HUES64 (cell line): ENCODE results near the gene PRDX1.

Experiments
- H3K27ac ChIP-seq: 2 replicates; pipeline ENCODE4 v1.7.0; 2013; ENCODE audit warnings: low read depth, low read length, inconsistent platforms
- H3K27me3 ChIP-seq: 2 replicates; pipeline ENCODE4 v1.6.1; 2013; ENCODE audit warnings: mild to moderate bottlenecking, low read length; ENCODE audit not compliant: insufficient read depth
- H3K36me3 ChIP-seq: 2 replicates; pipeline ENCODE4 v1.6.1; 2013; ENCODE audit warnings: mild to moderate bottlenecking, low read length; ENCODE audit not compliant: insufficient read depth
- H3K4me1 ChIP-seq: 2 replicates; pipeline ENCODE4 v1.6.1; 2013; ENCODE audit warnings: mild to moderate bottlenecking, low read length, moderate library complexity; ENCODE audit not compliant: insufficient read depth
- H3K4me3 ChIP-seq: 2 replicates; pipeline ENCODE4 v1.5.1; 2013; ENCODE audit warnings: mild to moderate bottlenecking, low read length, moderate library complexity
- H3K9ac ChIP-seq: 2 replicates; pipeline ENCODE4 v1.6.1; 2013; ENCODE audit warnings: mild to moderate bottlenecking, low read depth, low read length
- H3K9me3 ChIP-seq: 2 replicates; pipeline ENCODE4 v1.6.1; 2013; ENCODE audit warnings: low read depth, low read length; ENCODE audit not compliant: insufficient read depth
- WGBS: fragments of 150-250, 120-280 bp; methylation state at CpG from one replicate; pipeline ENCODE4 v1.1.7; 2013; ENCODE audit warnings: missing lambda C conversion rate; 5-methylcytosine and 5-hydroxymethylcytosine counted together

The PRDX1 gene

DNA sequence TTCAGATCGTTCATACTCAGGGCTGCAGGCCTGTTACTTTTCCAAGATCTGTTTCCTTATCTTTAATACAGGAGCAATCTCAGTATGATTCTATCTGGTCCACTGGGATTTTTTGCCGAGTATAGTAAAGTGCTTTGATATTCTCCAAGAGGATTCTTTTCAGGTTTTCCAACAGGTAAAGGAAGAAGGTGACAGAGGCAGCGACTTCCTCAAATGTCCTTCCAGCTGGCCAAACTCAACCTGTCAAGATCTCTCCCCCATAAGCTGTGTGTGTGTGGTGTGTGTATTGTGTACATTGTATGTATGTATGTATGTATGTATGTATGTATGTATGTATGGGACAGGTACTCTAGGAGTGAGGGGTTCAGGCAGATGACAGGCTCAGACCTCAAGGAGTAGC is 30.0 kb upstream of the PRDX1 start:
- Histone ChIP-seq H3K9me3 (no peaks in the 10 kb centered on the region), H3K4me1 (peaks cover 7% of the 10 kb centered on the region), H3K9ac (peak overlapping the region; percentile 89), H3K36me3 (peaks cover 38% of the 10 kb centered on the region), H3K27me3 (no peaks in the 10 kb centered on the region), H3K27ac (no peak overlapping the region), H3K4me3 (peak overlapping the region; percentile 83)
- 44% methylated on average over 3 of the region's 3 CpGs for WGBS

GRCh38 chr1:45550401-45551351 is 29.0 kb upstream of the PRDX1 start, which contains the start of gene AKR1A1:
TSS of gene AKR1A1 (plus strand) at chr1:45550826. CDS start at chr1:45561795, 10,969 bp downstream.
- Histone ChIP-seq H3K27me3 (no peaks in the 10 kb centered on the region), H3K4me3 (peak within 1 kb of the TSS; percentile 83), H3K27ac (peak within 1 kb of the TSS; percentile 84), H3K4me1 (peaks cover 7% of the 10 kb centered on the region), H3K9me3 (no peaks in the 10 kb centered on the region), H3K9ac (peak within 1 kb of the TSS; percentile 89), H3K36me3 (peaks cover 32% of the 10 kb centered on the region)
- 7% methylated on average over 47 of the region's 47 CpGs for WGBS

- no peak overlapping the region for H3K9ac ChIP-seq
- H3K36me3 ChIP-seq: no peaks in the 10 kb centered on the region
- H3K27me3 ChIP-seq: no peaks in the 10 kb centered on the region
- H3K4me3 ChIP-seq: no peak overlapping the region
- 93% methylated on average over 4 of the region's 7 CpGs for WGBS
- H3K4me1 ChIP-seq: peaks cover 8% of the 10 kb centered on the region
- no peak overlapping the region for H3K27ac ChIP-seq
- no peaks in the 10 kb centered on the region for H3K9me3 ChIP-seq
Measured at GRCh38 chr1:45545553-45546310, 24.0 kb upstream of the PRDX1 start.

- Histone ChIP-seq H3K9me3 (no peaks in the 10 kb centered on the region), H3K27me3 (no peaks in the 10 kb centered on the region), H3K27ac (no peak overlapping the region), H3K36me3 (no peaks in the 10 kb centered on the region), H3K9ac (no peak overlapping the region), H3K4me3 (no peak overlapping the region), H3K4me1 (peaks cover 5% of the 10 kb centered on the region)
- WGBS: 71% methylated on average over 6 of the region's 6 CpGs
Measured at GRCh38 chr1:45545019-45545493, 23.4 kb upstream of the PRDX1 start.

GRCh38 chr1:45544530-45544929 is 22.8 kb upstream of the PRDX1 start:
- Histone ChIP-seq H3K9me3 (no peaks in the 10 kb centered on the region), H3K27ac (no peak overlapping the region), H3K9ac (no peak overlapping the region), H3K27me3 (no peaks in the 10 kb centered on the region), H3K4me3 (no peak overlapping the region), H3K36me3 (no peaks in the 10 kb centered on the region), H3K4me1 (peaks cover 5% of the 10 kb centered on the region)
- whole genome bisulfite sequencing: 97% methylated on average over 3 of the region's 4 CpGs

DNA sequence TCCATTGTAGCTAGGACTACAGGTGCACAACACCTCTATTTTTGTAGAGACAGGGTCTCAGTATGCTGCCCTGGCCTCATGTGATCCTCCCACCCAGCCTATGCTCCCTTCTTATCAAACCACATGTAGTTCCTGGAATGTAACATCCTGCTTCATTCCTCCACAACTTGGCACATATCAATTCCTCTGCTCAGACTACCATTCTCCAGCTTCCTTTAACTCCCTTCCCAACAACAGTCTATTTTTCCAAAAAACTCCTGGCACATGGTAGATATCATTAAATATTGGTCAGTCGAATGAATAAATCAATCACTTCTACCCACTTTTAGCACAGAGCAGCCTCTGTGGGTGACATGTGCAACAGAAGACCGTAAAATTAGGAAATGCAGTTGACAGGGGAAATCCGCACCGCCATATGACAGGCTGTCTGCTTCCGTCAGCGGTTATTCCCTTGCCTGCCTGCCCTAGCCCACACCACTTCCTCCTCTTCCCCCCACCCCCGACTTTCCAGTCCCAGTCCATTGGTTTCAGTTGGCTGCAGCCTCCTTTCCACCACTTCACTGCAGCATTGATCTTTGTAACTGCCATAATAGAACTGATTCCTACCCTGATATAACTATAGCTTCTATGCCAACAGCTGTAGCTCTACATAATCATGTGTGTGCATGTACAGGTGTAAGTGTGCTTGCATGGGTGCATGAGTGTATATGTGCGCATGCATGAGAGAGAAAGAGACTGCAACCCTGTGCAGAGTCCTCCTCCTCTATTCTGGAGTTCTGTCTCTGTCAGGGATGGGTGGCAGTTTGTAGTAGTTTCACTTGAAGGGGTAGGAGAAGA is 22.1 kb upstream of the PRDX1 start:
- Histone ChIP-seq H3K9ac (no peak overlapping the region), H3K4me3 (no peak overlapping the region), H3K36me3 (no peaks in the 10 kb centered on the region), H3K9me3 (no peaks in the 10 kb centered on the region), H3K27me3 (no peaks in the 10 kb centered on the region), H3K27ac (no peak overlapping the region), H3K4me1 (peaks cover 5% of the 10 kb centered on the region)
- WGBS: 85% methylated on average over 8 of the region's 8 CpGs

- no peak overlapping the region for H3K4me3 ChIP-seq
- no peak overlapping the region for H3K9ac ChIP-seq
- H3K27ac ChIP-seq: no peak overlapping the region
- no peaks in the 10 kb centered on the region for H3K36me3 ChIP-seq
- H3K27me3 ChIP-seq: no peaks in the 10 kb centered on the region
- no peaks in the 10 kb centered on the region for H3K9me3 ChIP-seq
- WGBS: 80% methylated on average over 4 of the region's 4 CpGs
- peaks cover 5% of the 10 kb centered on the region for H3K4me1 ChIP-seq
Measured at GRCh38 chr1:45542591-45542990, 20.9 kb upstream of the PRDX1 start.

DNA sequence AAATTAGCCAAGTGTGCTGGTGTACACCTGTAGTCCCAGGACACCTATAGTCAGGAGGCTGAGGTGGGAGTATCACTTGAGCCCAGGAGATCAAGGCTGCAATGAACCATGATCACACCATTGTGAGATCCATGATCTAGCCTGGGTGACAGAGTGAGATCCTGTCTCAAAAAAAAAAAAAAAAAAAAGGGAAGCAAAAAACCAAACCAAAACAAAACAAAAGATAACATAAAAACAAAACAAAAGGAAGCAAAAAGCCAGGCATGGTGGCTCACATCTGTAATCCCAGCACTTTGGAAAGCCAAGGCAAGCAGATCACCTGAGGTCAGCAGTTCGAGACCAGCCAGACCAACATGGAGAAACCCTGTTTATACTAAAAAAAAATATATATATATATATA is 19.5 kb upstream of the PRDX1 start:
- H3K4me1 ChIP-seq: peaks cover 5% of the 10 kb centered on the region
- WGBS: no CpG with 5 or more reads among the region's 1 CpG
- no peak overlapping the region for H3K9ac ChIP-seq
- no peak overlapping the region for H3K4me3 ChIP-seq
- no peaks in the 10 kb centered on the region for H3K27me3 ChIP-seq
- H3K36me3 ChIP-seq: no peaks in the 10 kb centered on the region
- H3K27ac ChIP-seq: no peak overlapping the region
- H3K9me3 ChIP-seq: no peaks in the 10 kb centered on the region

- H3K9ac ChIP-seq: no peak overlapping the region
- no peak overlapping the region for H3K27ac ChIP-seq
- H3K4me3 ChIP-seq: no peak overlapping the region
- 62% methylated on average over 4 of the region's 4 CpGs for WGBS
- H3K36me3 ChIP-seq: no peaks in the 10 kb centered on the region
- H3K27me3 ChIP-seq: no peaks in the 10 kb centered on the region
- no peaks in the 10 kb centered on the region for H3K9me3 ChIP-seq
- no peaks in the 10 kb centered on the region; the same call in 1 of the 2 replicates for H3K4me1 ChIP-seq
Measured at GRCh38 chr1:45536886-45537285, 15.2 kb upstream of the PRDX1 start.

- H3K9ac ChIP-seq: no peak overlapping the region
- no peak overlapping the region for H3K4me3 ChIP-seq
- no peaks in the 10 kb centered on the region for H3K27me3 ChIP-seq
- H3K9me3 ChIP-seq: no peaks in the 10 kb centered on the region
- H3K4me1 ChIP-seq: no peaks in the 10 kb centered on the region; the same call in 1 of the 2 replicates
- no peaks in the 10 kb centered on the region for H3K36me3 ChIP-seq
- 89% methylated on average over 5 of the region's 6 CpGs for WGBS
- H3K27ac ChIP-seq: no peak overlapping the region
Measured at GRCh38 chr1:45535988-45536766, 14.5 kb upstream of the PRDX1 start.
